GM10248 (cell line): ENCODE data around the gene GSDMA.

ENCODE experiments used
- CTCF ChIA-PET: fragments of 300-600 bp; sonication (Branson Sonifier 250); formaldehyde crosslinking; extraction: SDS; loops from one replicate; lab custom pipeline; 2021; ENCODE audit warnings: antibody characterized with exemption; lab: Yijun Ruan, JAX
- POLR2A ChIA-PET: fragments of 350-650 bp; sonication (Branson Sonifier 250); formaldehyde crosslinking; extraction: SDS; loops from one replicate; lab custom pipeline; 2020; ENCODE audit warnings: antibody characterized with exemption; lab: Yijun Ruan, JAX
- DNase-seq: peaks from one replicate; pipeline ENCODE4 v3.0.0; 2012; ENCODE audit errors: extremely low spot score
- TF ChIP-seq, protein P1 (sequence below): IDR thresholded peaks from 2 replicates; pipeline ENCODE4 v1.5.1; 2012; ENCODE audit warnings: mild to moderate bottlenecking, low read depth; ENCODE audit errors: extremely low read depth, missing control alignments, control extremely low read depth

The GSDMA gene

DNA sequence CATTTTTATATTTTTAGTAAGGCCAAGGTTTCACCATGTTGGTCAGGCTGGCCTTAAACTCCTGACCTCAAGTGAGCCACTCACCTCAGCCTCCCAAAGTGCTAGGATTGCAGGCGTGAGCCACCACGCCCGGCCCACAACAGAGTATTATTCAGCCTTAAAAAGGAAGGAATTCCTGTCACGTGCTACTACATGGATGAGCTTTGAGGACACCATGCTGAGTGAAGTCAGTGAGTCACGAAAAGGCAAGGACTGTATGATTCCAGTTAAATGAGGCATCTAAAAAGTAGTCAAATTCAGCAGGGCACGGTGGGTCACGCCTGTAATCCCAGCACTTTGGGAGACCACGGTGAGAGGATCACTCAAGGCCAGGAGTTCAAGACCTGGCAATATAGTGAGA, 62.1 kb downstream of the GSDMA start:
- ChIA-PET POLR2A (no interaction called here), CTCF (interaction anchor here (1.0 to 11.5 kb wide), 10 partner anchors 10 to 403 kb away, joined by 3 to 137 read pairs (median 7); partner anchors contain the start of genes CSF3 and MED24)
- TF ChIP-seq, protein P1, sequence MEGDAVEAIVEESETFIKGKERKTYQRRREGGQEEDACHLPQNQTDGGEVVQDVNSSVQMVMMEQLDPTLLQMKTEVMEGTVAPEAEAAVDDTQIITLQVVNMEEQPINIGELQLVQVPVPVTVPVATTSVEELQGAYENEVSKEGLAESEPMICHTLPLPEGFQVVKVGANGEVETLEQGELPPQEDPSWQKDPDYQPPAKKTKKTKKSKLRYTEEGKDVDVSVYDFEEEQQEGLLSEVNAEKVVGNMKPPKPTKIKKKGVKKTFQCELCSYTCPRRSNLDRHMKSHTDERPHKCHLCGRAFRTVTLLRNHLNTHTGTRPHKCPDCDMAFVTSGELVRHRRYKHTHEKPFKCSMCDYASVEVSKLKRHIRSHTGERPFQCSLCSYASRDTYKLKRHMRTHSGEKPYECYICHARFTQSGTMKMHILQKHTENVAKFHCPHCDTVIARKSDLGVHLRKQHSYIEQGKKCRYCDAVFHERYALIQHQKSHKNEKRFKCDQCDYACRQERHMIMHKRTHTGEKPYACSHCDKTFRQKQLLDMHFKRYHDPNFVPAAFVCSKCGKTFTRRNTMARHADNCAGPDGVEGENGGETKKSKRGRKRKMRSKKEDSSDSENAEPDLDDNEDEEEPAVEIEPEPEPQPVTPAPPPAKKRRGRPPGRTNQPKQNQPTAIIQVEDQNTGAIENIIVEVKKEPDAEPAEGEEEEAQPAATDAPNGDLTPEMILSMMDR, result no peak
- DNase-seq, result no peak

DNA sequence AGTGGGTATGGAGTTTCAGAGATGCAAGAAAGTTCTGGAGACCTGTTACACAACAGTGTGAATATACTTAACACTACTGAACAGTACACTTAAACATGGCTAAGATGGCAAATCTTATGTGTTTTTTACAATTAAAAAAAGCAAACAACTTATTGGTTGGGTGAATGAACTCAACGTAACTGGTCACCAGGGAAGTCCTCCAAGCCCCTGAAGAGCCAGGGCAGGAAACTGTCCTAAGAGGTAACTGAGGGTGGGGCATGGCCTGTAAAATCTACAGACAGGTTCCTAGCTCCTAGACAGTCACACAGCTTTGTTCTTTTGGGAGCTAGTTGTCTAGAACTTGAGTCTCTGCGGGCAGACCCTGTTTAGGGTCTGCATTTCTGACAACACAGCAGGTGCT, 62.8 kb downstream of the GSDMA start:
- ChIA-PET POLR2A (no interaction called here), CTCF (interaction anchor here (1.0 to 11.5 kb wide), 14 partner anchors 10 to 404 kb away, joined by 3 to 137 read pairs (median 6); partner anchors contain the start of genes CSF3 and MED24)
- TF ChIP-seq, protein P1, result no peak
- no peak for DNase-seq

DNA sequence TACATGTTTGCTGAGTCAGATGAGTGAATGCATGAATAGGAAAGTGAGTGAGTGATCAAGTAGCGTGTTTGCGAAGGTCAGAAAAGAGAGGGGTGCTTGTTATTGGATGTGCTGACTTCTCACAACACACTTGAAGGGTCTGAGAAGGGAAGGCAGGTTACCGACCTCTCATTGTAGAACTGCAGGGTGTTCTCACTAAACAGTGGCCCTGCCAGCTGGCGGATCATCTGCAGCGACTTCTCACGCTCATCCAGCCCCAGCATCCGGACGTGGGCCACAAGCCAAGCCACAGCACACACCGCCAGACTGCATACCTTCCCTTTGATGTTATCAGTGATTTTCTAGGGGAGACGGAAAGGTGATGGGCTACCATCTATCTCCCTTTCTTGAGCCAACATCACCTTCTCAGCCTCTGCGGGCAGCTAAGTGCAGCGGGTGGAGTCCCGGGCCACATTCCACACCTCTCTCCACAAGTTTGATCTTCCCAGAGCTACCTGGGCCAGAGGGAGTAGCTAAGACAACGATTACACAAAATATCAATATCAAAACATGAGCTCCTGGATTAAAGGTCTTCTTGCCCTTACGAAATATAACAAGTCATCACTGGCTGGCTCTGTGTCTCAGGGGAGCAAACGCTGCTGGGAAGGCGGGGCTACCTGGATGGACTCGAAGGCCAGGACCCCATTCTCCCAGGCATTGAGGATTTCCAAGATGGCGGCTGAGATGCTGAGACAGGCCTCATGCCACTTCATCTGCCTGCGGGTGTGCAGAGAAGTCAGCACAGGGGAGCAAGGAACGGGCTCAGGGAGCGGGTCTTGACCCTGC, 63.4 kb downstream of the GSDMA start:
- CTCF ChIA-PET, result interaction anchor here (0.8 to 11.5 kb wide), 39 partner anchors 11 to 404 kb away, joined by 3 to 137 read pairs (median 5); partner anchors contain the start of genes CSF3, MED24, PSMD3 and THRA
- no peak for DNase-seq
- TF ChIP-seq, protein P1, result no peak
- POLR2A ChIA-PET, result no interaction called here

DNA sequence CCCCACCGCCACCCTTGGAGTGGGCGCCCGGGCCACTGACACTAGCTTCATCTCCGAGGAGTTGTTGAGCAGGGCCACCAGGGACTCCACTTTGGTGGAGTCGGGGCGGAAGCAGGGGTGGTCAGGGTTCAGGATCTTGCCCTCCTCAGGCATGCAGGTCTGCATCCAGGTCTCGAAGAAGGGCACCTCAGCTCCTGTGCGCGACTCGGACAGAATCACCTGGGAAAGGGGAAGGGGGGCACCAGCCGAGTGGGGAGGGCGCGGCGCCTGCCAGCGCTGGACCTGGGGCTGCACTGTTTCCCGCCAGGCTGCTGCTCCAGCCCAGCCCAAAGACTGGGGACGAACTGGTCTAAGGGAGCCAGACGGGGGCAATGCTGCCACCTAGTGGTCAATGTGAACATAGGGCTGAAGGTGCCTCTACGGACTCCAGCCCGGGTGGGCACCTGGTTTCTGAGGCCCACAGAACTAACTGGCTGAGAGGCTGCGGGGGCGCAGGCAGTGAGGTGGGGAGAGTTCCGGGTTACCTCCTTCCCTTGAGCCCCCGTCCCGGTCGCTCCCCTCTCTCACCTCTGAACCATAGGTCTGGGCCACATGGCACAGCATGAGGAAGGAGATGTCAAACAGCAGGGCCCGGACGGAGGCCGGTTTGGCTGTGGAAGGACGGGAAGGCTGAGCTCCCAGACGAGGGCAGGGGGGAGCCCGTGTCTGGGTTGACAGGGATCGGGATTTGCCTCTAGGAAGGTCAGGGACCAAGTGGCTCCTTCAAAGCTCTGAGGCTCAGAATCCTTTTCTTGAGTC, 64.2 kb downstream of the GSDMA start:
- peak; percentile 92 for DNase-seq
- POLR2A ChIA-PET, result no interaction called here

More for the DNA sequence above, 64.2 kb downstream of the GSDMA start:
- CTCF ChIA-PET, result interaction anchor here (0.6 to 11.5 kb wide), 63 partner anchors 10 to 478 kb away, joined by 3 to 137 read pairs (median 4); partner anchors contain the start of genes CSF3, MED24, NR1D1 and PSMD3
- TF ChIP-seq, protein P1, result peak; percentile 84
